Colonic mucosa (tissue), 4 donors: Measurements from ENCODE around the gene SLX9. TPM values are rescaled to one million over a fixed set of nuclear protein-coding genes. Genes with fewer than 3 reads are reported as not detected.

Source experiments
- DNase-seq: peaks from one replicate; pipeline ENCODE4 v3.0.0-alpha.2; 2020
- H3K27ac ChIP-seq: fragments of 200-600 bp; one replicate; pipeline ENCODE4 v1.8.0; 2021
- H3K27me3 ChIP-seq: fragments of 200-600 bp; one replicate; pipeline ENCODE4 v1.8.0; 2021
- H3K36me3 ChIP-seq: fragments of 200-600 bp; one replicate; pipeline ENCODE4 v1.8.0; 2021
- H3K4me1 ChIP-seq: fragments of 200-600 bp; one replicate; pipeline ENCODE4 v1.8.0; 2021; ENCODE audit warnings: mild to moderate bottlenecking
- H3K4me3 ChIP-seq: fragments of 200-600 bp; one replicate; pipeline ENCODE4 v1.8.0; 2021
- H3K9ac ChIP-seq, 2 donors: one replicate each; pipeline ENCODE4 v1.7.0; 2013; ENCODE audit warnings: control low read depth in 2 of 2, low read depth in 2 of 2, low read length in 2 of 2
- H3K9me3 ChIP-seq: fragments of 200-600 bp; one replicate; pipeline ENCODE4 v1.8.0; 2021
- intact Hi-C: fragments of 100-400 bp; cut with DNase I; formaldehyde crosslinking; loops from one replicate; pipeline ENCODE4 v1.14.1; 2022
- total RNA-seq, 2 donors: library from RNA; stranded (reverse); fragmentation: NEBNext Ultra II Directional in 1 of 2; extraction: Animal tissue kit (Norgen Biotek cat#: 25700) in 1 of 2; gene quantifications; one replicate each; pipeline ENCODE4 v1.2.1, GENCODE V29; 2021
- TF ChIP-seq, protein P1 (sequence below): fragments of 200-600 bp; IDR thresholded peaks from one replicate; pipeline ENCODE4 v1.8.0; 2022; ENCODE audit warnings: antibody characterized with exemption, mild to moderate bottlenecking
- donor health status: healthy.
- donor health status: DM: no; HTN: no; CAD: no.
- donor health status: DM: no; HTN: no; CAD: no.

SLX9 gene
- total RNA-seq, 2 donors from 2014 or later, result 30.6 to 50.1 TPM

DNA sequence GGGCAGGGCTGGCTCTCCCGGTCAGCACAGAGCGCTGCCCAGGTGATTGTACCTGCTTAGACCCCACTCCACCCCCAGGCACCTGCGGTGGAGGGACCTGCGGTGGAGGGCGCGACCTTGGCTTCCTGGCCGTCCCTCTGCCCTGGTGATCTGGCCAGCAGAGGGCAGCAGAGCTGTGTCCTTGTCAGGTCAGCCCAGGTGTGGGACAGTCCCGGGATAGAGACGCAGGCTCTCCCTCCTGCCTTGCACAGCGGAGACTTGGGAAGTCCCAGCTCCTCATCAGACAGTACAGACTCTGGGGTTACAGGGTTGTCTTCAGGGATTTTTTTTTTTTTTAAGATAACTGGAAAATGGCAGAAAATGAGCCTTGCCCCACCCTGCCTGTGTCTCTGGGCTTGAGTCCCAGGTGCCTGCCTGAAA lies 10.0 kb downstream of the SLX9 start:
- H3K9me3 ChIP-seq, result no peaks in the 10 kb centered on the region
- peak overlapping the region in 1 of 2 donors; percentile 4 for H3K9ac ChIP-seq
- H3K4me1 ChIP-seq, result peaks cover 6% of the 10 kb centered on the region
- TF ChIP-seq, protein P1, sequence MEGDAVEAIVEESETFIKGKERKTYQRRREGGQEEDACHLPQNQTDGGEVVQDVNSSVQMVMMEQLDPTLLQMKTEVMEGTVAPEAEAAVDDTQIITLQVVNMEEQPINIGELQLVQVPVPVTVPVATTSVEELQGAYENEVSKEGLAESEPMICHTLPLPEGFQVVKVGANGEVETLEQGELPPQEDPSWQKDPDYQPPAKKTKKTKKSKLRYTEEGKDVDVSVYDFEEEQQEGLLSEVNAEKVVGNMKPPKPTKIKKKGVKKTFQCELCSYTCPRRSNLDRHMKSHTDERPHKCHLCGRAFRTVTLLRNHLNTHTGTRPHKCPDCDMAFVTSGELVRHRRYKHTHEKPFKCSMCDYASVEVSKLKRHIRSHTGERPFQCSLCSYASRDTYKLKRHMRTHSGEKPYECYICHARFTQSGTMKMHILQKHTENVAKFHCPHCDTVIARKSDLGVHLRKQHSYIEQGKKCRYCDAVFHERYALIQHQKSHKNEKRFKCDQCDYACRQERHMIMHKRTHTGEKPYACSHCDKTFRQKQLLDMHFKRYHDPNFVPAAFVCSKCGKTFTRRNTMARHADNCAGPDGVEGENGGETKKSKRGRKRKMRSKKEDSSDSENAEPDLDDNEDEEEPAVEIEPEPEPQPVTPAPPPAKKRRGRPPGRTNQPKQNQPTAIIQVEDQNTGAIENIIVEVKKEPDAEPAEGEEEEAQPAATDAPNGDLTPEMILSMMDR, result peak; percentile 88
- no peaks in the 10 kb centered on the region for H3K36me3 ChIP-seq
- no peaks in the 10 kb centered on the region for H3K27me3 ChIP-seq
- H3K27ac ChIP-seq, result no peak overlapping the region
- no peak overlapping the region for H3K4me3 ChIP-seq
- intact Hi-C loops, result loop anchor here (1.0 kb wide), 1 partner anchor 179 kb away; no protein-coding TSS in a partner anchor
- DNase-seq, result peak; percentile 91

GRCh38 chr21:44950351-44950750 lies 10.5 kb downstream of the SLX9 start:
- Histone ChIP-seq H3K27me3 (no peaks in the 10 kb centered on the region), H3K36me3 (no peaks in the 10 kb centered on the region), H3K4me3 (no peak overlapping the region), H3K4me1 (peaks cover 6% of the 10 kb centered on the region), H3K9me3 (no peaks in the 10 kb centered on the region), H3K9ac (no peak overlapping the region), H3K27ac (no peak overlapping the region)
- DNase-seq, result no peak
- TF ChIP-seq, protein P1, result no peak
- intact Hi-C loops, result no loop called here

DNA sequence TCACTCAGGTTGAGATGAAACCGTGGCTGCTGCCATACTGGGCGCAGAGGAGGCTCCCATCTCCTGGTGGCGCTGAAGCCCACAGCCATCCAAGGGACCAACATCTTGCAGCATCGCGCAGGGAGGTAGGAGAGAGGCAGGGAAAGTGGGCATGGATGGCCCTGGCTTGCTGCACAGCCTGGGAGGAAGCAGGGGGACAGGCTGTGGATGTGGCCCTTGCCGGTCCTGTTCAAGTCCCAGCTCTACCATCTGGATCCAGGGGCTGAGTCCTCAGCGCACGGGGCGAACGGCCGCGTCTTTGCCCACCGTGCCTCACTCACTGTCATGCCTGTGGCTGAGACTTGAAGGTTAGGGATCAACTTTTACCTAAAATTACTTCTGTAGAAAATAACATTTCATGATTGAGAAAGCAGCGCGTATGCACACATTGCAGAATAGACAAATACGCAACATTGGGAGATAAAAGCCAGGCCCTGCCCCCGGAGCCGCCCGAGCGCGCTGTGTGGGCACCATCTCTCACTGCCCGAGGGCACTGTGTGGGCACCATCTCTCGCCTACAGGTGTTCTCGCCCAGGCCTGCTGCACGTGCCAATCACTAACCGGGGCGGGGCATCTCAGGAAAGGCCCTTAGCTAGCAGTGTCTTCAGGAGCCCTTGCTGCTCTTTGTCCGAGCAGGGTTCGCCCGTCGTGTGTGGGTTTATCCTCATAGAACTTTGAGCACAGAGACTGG lies 11.5 kb downstream of the SLX9 start:
- Histone ChIP-seq H3K27ac (no peak overlapping the region), H3K9me3 (no peaks in the 10 kb centered on the region), H3K36me3 (no peaks in the 10 kb centered on the region), H3K4me1 (peaks cover 6% of the 10 kb centered on the region), H3K27me3 (no peaks in the 10 kb centered on the region), H3K9ac (no peak overlapping the region), H3K4me3 (no peak overlapping the region)
- TF ChIP-seq, protein P1, result no peak
- intact Hi-C loops, result no loop called here
- no peak for DNase-seq

GRCh38 chr21:44952116-44952928 lies 12.5 kb downstream of the SLX9 start:
- no peaks in the 10 kb centered on the region for H3K27me3 ChIP-seq
- DNase-seq, result no peak
- no peak overlapping the region for H3K9ac ChIP-seq
- intact Hi-C loops, result no loop called here
- H3K4me1 ChIP-seq, result peaks cover 6% of the 10 kb centered on the region
- no peak overlapping the region for H3K27ac ChIP-seq
- TF ChIP-seq, protein P1, result no peak
- no peak overlapping the region for H3K4me3 ChIP-seq
- no peaks in the 10 kb centered on the region for H3K9me3 ChIP-seq
- no peaks in the 10 kb centered on the region for H3K36me3 ChIP-seq

- intact Hi-C loops, result no loop called here
- TF ChIP-seq, protein P1, result no peak
- Histone ChIP-seq H3K9me3 (no peaks in the 10 kb centered on the region), H3K9ac (no peak overlapping the region), H3K27me3 (no peaks in the 10 kb centered on the region), H3K36me3 (no peaks in the 10 kb centered on the region), H3K4me1 (peaks cover 6% of the 10 kb centered on the region), H3K4me3 (no peak overlapping the region), H3K27ac (no peak overlapping the region)
- DNase-seq, result no peak
Observed at GRCh38 chr21:44952929-44953627, 13.2 kb downstream of the SLX9 start.
